MCF 10A (cell line): Measurements from ENCODE around the gene CRK. TPM values are rescaled to one million over a fixed set of nuclear protein-coding genes. Genes with fewer than 3 reads are reported as not detected.

Experiments used
- BruUV-seq: library from RNA; stranded (reverse); fragments of 400-500 nt; replicated peaks from 2 replicates; lab custom pipeline; 2021; lab: Mats Ljungman, UMichigan
- CTCF ChIA-PET: fragments of 300-600 bp; sonication (Branson Sonifier 250); formaldehyde crosslinking; extraction: SDS; loops from one replicate; lab custom pipeline; 2021; ENCODE audit warnings: antibody characterized with exemption, inconsistent platforms; lab: Yijun Ruan, JAX
- POLR2A ChIA-PET: fragments of 300-600, 350-650 bp; sonication (Branson Sonifier 250); formaldehyde crosslinking; extraction: SDS; loops from one replicate; lab custom pipeline; 2020; ENCODE audit warnings: antibody characterized with exemption, inconsistent platforms; lab: Yijun Ruan, JAX
- DNase-seq: peaks from one replicate; pipeline ENCODE4 v3.0.0-alpha.2; 2018; ENCODE audit not compliant: unreplicated experiment
- H3K27ac Mint-ChIP-seq: one replicate; pipeline ENCODE4 v1.8.0; 2022; ENCODE audit warnings: mild to moderate bottlenecking, low read depth, mixed read lengths; ENCODE audit not compliant: unreplicated experiment
- H3K27me3 Mint-ChIP-seq: one replicate; pipeline ENCODE4 v1.8.0; 2022; ENCODE audit warnings: mixed read lengths; ENCODE audit not compliant: insufficient read depth, unreplicated experiment
- H3K36me3 Mint-ChIP-seq: one replicate; pipeline ENCODE4 v1.8.0; 2022; ENCODE audit warnings: mild to moderate bottlenecking, moderate library complexity, mixed read lengths; ENCODE audit not compliant: insufficient read depth, unreplicated experiment
- H3K4me1 Mint-ChIP-seq: one replicate; pipeline ENCODE4 v1.8.0; 2022; ENCODE audit warnings: mixed read lengths; ENCODE audit not compliant: insufficient read depth, unreplicated experiment
- H3K4me3 Mint-ChIP-seq: one replicate; pipeline ENCODE4 v1.8.0; 2022; ENCODE audit warnings: mild to moderate bottlenecking, moderate library complexity, mixed read lengths; ENCODE audit not compliant: unreplicated experiment
- H3K9me3 Mint-ChIP-seq: one replicate; pipeline ENCODE4 v1.8.0; 2022; ENCODE audit warnings: mixed read lengths; ENCODE audit not compliant: unreplicated experiment
- CTCF ChIP-seq: fragments of 200-600 bp; IDR thresholded peaks from one replicate; pipeline ENCODE4 v1.8.0; 2022; ENCODE audit warnings: antibody characterized with exemption, mild to moderate bottlenecking; ENCODE audit not compliant: unreplicated experiment
- intact Hi-C: fragments of 100-400 bp; cut with micrococcal nuclease; formaldehyde crosslinking; loops from 2 replicates; pipeline ENCODE4 v1.14.1; 2022
- total RNA-seq: library from RNA; stranded (reverse); gene quantifications from 2 replicates; pipeline ENCODE4 v1.2.3, GENCODE V29; 2022

CRK gene
- total RNA-seq, 1 experiment from 2014 or later: 70.6 TPM

- intact Hi-C loops: loop anchor here (1.0 kb wide), 1 partner anchor 35 kb away; the partner anchor contains the start of gene CRK
- ChIA-PET CTCF (interaction anchor here (1.0 kb wide), 1 partner anchor 24 kb away, joined by 3 read pairs; no protein-coding TSS in a partner anchor), POLR2A (interaction anchor here (0.6 to 4.2 kb wide), 9 partner anchors 12 to 126 kb away, joined by 3 to 45 read pairs (median 3); partner anchors contain the start of genes CRK and INPP5K)
- H3K27ac Mint-ChIP-seq: peak overlapping the region; percentile 52
- no TSS peak for BruUV-seq
- peak; percentile 52 for DNase-seq
- H3K4me3 Mint-ChIP-seq: peak overlapping the region; percentile 83
- H3K36me3 Mint-ChIP-seq: peaks cover 7% of the 10 kb centered on the region
- no peak for TF ChIP-seq CTCF
- no peaks in the 10 kb centered on the region for H3K9me3 Mint-ChIP-seq
- no peaks in the 10 kb centered on the region for H3K27me3 Mint-ChIP-seq
- peaks cover 24% of the 10 kb centered on the region for H3K4me1 Mint-ChIP-seq
Observed at GRCh38 chr17:1490643-1491442, 34.8 kb upstream of the CRK start.

DNA sequence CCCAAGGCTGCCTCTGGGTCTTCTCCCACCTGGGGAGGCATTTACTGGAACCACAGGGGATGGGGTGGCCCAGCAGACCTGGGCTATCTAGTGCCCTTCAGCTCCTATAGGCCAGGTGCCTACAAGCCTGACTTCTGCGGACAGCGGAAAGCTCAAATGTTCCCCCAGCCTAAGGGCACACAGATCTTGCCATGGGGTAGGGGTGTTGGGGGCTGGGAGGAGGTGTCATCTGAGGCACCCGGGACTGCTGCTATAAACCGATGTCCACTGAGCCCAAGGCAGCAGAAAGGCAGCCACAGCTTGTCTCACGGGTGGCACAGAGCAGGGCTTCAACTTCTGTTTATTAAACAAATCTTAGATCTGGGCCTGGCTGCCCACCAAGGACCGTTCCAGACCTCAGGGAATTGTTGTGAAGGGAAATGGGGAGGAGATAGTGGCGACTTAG, 32.8 kb upstream of the CRK start:
- intact Hi-C loops: no loop called here
- TF ChIP-seq CTCF: no peak
- Mint-ChIP-seq H3K4me3 (peak overlapping the region; percentile 73), H3K4me1 (peaks cover 17% of the 10 kb centered on the region), H3K27me3 (no peaks in the 10 kb centered on the region), H3K9me3 (no peaks in the 10 kb centered on the region), H3K27ac (no peak overlapping the region), H3K36me3 (peaks cover 21% of the 10 kb centered on the region)
- DNase-seq: no peak
- ChIA-PET CTCF (interaction anchor here (0.9 kb wide), 1 partner anchor 123 kb away, joined by 4 read pairs; no protein-coding TSS in a partner anchor), POLR2A (interaction anchor here (0.7 to 4.2 kb wide), 4 partner anchors 23 to 143 kb away, joined by 3 to 45 read pairs (median 12); partner anchors contain the start of gene INPP5K)
- BruUV-seq: no TSS peak

DNA sequence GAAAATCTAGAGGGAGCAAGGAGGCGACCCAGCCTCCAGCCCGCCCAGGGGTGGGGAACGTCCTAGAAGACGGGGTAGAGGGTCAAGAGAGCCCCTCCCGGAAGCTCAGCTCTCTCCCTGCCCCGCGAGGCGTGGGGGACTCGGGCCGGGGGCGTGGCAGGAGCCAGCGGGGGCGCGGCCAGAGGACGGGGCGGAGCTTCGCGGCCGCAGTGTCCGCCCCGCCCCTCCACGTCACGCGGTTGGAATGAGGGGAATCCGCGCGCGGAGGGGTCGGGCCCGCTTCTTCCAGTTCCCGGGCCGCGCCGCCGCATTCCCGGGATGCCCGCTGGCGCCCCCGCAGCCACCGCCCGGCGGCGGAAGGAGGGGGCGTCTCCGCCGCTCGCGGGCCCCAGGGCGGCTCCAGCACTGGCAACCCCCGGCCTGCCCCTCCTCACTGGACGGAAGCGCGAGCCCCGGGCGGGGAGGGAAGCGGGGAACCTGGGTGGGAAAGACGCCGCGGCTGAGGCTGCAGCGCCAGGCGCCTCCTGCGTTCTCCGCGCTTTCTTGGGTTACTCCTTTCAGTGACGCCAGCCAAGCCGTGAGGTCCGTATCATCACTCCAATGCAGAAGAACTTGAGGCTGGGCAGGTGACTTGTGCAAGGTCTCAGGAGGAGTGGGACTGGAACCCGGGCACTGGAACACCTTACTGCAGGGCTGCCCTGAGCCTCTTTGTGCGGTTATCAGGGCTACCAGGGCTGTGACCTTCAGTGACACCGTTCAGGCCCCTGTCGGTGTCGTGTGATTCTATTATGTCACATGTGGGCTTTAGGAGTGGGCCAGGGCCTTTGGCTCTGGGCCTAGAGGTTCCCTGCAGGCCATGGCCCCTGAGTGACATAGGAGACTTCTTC, 32.1 kb upstream of the CRK start:
- no peak for TF ChIP-seq CTCF
- Mint-ChIP-seq H3K27ac (peak overlapping the region; percentile 75), H3K4me1 (peaks cover 17% of the 10 kb centered on the region), H3K36me3 (peaks cover 27% of the 10 kb centered on the region), H3K9me3 (no peaks in the 10 kb centered on the region), H3K4me3 (peak overlapping the region; percentile 73), H3K27me3 (no peaks in the 10 kb centered on the region)
- intact Hi-C loops: no loop called here
- ChIA-PET CTCF (interaction anchor here (0.7 to 1.0 kb wide), 3 partner anchors 10 to 123 kb away, joined by 3 to 7 read pairs (median 4); no protein-coding TSS in a partner anchor), POLR2A (interaction anchor here (0.7 to 4.2 kb wide), 14 partner anchors 10 to 161 kb away, joined by 3 to 45 read pairs (median 5); partner anchors contain the start of genes CRK, INPP5K, PITPNA and RILP)
- peak; percentile 69 for DNase-seq
- BruUV-seq: TSS peak; percentile 21
